Ovary (tissue), 9 donors: Measurements from ENCODE around the gene DDA1. TPM values are rescaled to one million over a fixed set of nuclear protein-coding genes. Genes with fewer than 3 reads are reported as not detected.
A peak's percentile ranks its signal among the peaks of the same experiment; 100 is the strongest.

Experiments
- DNase-seq, 5 donors: peaks; one replicate each; pipeline ENCODE4 v3.0.0-alpha.2; 2019 to 2020
- H3K27ac ChIP-seq, 2 donors: fragments of 200-600 bp; one replicate each; pipeline versions ENCODE4 v1.5.1 to v1.8.0; 2019 to 2022
- H3K27me3 ChIP-seq: fragments of 200-600 bp; one replicate; pipeline ENCODE4 v1.8.0; 2022
- H3K36me3 ChIP-seq: fragments of 200-600 bp; sonication (generic); one replicate; pipeline ENCODE4 v1.5.1; 2019
- H3K4me1 ChIP-seq: one replicate; pipeline ENCODE4 v1.8.1; 2013; ENCODE audit warnings: mild to moderate bottlenecking, moderate library complexity; ENCODE audit not compliant: insufficient read depth
- H3K4me3 ChIP-seq: fragments of 200-600 bp; sonication (generic); one replicate; pipeline ENCODE4 v1.5.1; 2017
- H3K9me3 ChIP-seq, 2 donors: fragments of 200-600 bp in 1 of 2; sonication (generic) in 1 of 2; one replicate each; pipeline versions ENCODE4 v1.5.1 to v1.8.1; 2013 to 2019; ENCODE audit warnings: mild to moderate bottlenecking in 1 of 2, moderate library complexity in 1 of 2
- EP300 ChIP-seq: sonication (generic); formaldehyde crosslinking; IDR thresholded peaks from one replicate; pipeline ENCODE4 v1.6.1; 2017; ENCODE audit warnings: antibody characterized with exemption
- POLR2A ChIP-seq: fragments of 450-650 bp; IDR thresholded peaks from one replicate; pipeline ENCODE4 v1.6.1; 2017; ENCODE audit warnings: antibody characterized with exemption, mild to moderate bottlenecking, moderate library complexity
- WGBS, 3 donors: extraction: QIAGEN DNeasy Blood & Tissue Kit in 1 of 3; methylation state at CpG; one replicate each; pipeline versions ENCODE4 v1.1.5 to v1.1.7; 2013 to 2017; 5-methylcytosine and 5-hydroxymethylcytosine counted together
- intact Hi-C, 4 donors: fragments of 100-400 bp; cut with DNase I; formaldehyde crosslinking; loops; one replicate each; pipeline versions ENCODE4 v1.11.0 to v1.15.1; 2022 to 2023
- polyA plus RNA-seq, 2 donors: library from polyadenylated mRNA; stranded (reverse); fragments of 200-250 nt in 1 of 2; fragments of 350-450 nt in 1 of 2; fragmentation: Illumina TruSeq in 1 of 2; extraction: RNeasy Lipid Tissue Mini Kit (QIAGEN cat#74804) in 1 of 2; gene quantifications; one replicate each; pipeline ENCODE4 v1.2.3, GENCODE V29; 2013 to 2014
- total RNA-seq, 7 donors: library from RNA; depleted of rRNA in 2 of 7; stranded (reverse); fragments of >200 nt in 2 of 7; fragmentation: NEBNext Ultra II Directional in 3 of 7; extraction: Animal tissue kit (Norgen Biotek cat#: 25700) in 3 of 7; gene quantifications; one replicate each; pipeline versions ENCODE4 v1.1.0 to v1.2.4, GENCODE V29; 2016 to 2023
- TF ChIP-seq, protein P1 (sequence below), 3 donors: fragments of 450-650 bp in 2 of 3; fragments of 200-600 bp in 1 of 3; IDR thresholded peaks; one replicate each; pipeline versions ENCODE4 v1.5.1 to v1.8.0; 2016 to 2022; ENCODE audit warnings: antibody characterized with exemption in 3 of 3, mild to moderate bottlenecking in 1 of 3
- donor health status: DM: no; HTN: no; CAD: no; lungs with moderate emphysema.
- donor health status: DM: no; HTN: no; CAD: no.
- donor health status: Bipolar disorder and iron deficiency.
- donor health status: DM: yes; HTN: yes; CAD: no.
- donor health status: DM: no; HTN: no; CAD: no.
- donor health status: DM: yes; HTN: yes; CAD: no.

The DDA1 gene
- total and polyA plus RNA-seq, 9 donors, result 6.3 to 32.6 (median 20.2) TPM

DNA sequence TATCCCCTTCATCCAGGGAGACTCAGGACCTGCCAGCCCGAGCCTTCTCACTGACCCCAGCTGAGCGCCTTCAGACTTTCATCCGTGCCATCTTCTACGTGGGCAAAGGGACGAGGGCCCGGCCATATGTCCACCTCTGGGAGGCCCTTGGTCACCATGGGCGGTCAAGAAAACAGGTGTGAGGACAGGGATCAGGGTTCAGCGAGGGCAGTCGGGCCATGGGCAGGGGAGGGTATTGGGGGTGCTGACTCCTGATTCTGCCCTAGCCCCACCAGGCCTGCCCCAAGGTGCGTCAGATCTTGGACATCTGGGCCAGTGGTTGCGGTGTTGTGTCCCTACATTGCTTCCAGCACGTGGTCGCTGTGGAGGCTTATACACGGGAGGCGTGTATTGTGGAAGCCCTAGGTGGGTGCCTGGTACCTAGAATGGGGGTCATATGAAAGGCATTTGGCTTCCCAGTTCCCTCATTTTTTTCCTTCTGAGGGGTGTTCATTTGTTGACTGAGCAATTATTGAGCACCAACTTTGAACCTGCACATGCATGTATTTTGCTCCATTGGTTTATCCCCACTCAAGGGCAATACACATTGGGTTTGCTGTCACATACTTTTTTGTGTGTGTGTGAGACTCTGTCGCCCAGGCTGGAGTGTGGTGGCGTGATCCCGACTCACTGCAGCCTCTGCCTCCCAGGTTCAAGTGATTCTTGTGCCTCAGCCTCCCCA, 23.8 kb upstream of the DDA1 start:
- intact Hi-C loops, result loop anchor here in 3 of 4 donors (10.0 kb wide), 3 partner anchors 81 to 511 kb away; partner anchors contain the start of genes HAUS8 (in 2 of the 3) and MYO9B (in 2 of the 3)
- TF ChIP-seq POLR2A, result no peak
- TF ChIP-seq, protein P1, sequence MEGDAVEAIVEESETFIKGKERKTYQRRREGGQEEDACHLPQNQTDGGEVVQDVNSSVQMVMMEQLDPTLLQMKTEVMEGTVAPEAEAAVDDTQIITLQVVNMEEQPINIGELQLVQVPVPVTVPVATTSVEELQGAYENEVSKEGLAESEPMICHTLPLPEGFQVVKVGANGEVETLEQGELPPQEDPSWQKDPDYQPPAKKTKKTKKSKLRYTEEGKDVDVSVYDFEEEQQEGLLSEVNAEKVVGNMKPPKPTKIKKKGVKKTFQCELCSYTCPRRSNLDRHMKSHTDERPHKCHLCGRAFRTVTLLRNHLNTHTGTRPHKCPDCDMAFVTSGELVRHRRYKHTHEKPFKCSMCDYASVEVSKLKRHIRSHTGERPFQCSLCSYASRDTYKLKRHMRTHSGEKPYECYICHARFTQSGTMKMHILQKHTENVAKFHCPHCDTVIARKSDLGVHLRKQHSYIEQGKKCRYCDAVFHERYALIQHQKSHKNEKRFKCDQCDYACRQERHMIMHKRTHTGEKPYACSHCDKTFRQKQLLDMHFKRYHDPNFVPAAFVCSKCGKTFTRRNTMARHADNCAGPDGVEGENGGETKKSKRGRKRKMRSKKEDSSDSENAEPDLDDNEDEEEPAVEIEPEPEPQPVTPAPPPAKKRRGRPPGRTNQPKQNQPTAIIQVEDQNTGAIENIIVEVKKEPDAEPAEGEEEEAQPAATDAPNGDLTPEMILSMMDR (IDR thresholded peaks at IDR 0.05), result no peak
- no peak for TF ChIP-seq EP300
- Histone ChIP-seq H3K9me3 (no peaks in the 10 kb centered on the region), H3K27ac (no peak overlapping the region), H3K27me3 (no peaks in the 10 kb centered on the region), H3K36me3 (no peaks in the 10 kb centered on the region), H3K4me1 (peaks cover 6% of the 10 kb centered on the region), H3K4me3 (no peak overlapping the region)
- WGBS, 3 donors, result 90 to 92% (median 91%) methylated on average over 18 of the region's 18 CpGs
- DNase-seq, result no peak

DNA sequence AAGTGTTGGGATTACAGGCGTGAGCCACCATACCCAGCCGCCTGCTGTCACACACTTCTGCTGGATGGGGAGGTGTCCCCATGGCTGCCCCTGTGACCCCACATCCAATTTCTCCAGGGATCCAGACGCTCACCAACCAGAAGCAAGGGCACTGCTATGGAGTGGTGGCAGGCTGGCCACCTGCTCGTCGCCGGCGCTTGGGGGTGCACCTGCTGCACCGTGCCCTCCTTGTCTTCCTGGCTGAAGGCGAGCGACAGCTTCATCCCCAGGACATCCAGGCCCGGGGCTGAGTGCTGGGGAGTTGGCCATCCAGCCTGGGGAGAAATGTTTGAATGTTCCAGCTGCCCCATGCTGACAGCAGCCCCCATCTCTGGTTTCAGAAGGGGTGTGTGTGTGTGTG, 23.1 kb upstream of the DDA1 start:
- Histone ChIP-seq H3K27ac (no peak overlapping the region), H3K27me3 (no peaks in the 10 kb centered on the region), H3K4me1 (peaks cover 6% of the 10 kb centered on the region), H3K36me3 (no peaks in the 10 kb centered on the region), H3K4me3 (no peak overlapping the region), H3K9me3 (no peaks in the 10 kb centered on the region)
- intact Hi-C loops, result loop anchor here in 3 of 4 donors (10.0 kb wide), 3 partner anchors 81 to 511 kb away; partner anchors contain the start of genes HAUS8 (in 2 of the 3) and MYO9B (in 2 of the 3)
- WGBS, 3 donors, result 91 to 93% (median 91%) methylated on average over 11 of the region's 11 CpGs
- DNase-seq, result no peak
- TF ChIP-seq, protein P1 (IDR thresholded peaks at IDR 0.05), result no peak
- TF ChIP-seq EP300, result no peak
- TF ChIP-seq POLR2A, result no peak

DNA sequence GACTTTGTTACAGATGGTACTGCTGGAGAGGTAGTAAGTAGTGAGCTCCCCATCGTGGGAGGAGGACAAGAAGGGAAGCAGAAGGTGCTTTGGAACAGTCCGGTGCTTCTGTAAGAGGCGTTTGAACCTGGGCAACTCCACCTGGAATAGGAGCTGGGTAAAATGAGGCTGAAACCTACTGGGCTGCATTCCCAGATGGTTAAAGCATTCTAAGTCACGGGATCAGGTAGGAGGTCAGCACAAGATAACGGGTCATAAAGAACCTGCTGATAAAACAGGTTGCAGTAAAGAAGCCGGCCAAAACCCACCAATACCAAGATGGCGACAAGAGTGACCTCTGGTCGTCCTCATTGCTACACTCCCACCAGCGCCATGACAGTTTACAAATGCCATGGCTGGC, 22.6 kb upstream of the DDA1 start:
- intact Hi-C loops, result loop anchor here in 3 of 4 donors (10.0 kb wide), 3 partner anchors 82 to 512 kb away; partner anchors contain the start of genes HAUS8 (in 2 of the 3) and MYO9B (in 2 of the 3)
- peaks cover 4% of the 10 kb centered on the region for H3K4me1 ChIP-seq
- no peaks in the 10 kb centered on the region for H3K9me3 ChIP-seq
- H3K4me3 ChIP-seq, result no peak overlapping the region
- no peaks in the 10 kb centered on the region for H3K36me3 ChIP-seq
- no peak for DNase-seq
- no peaks in the 10 kb centered on the region for H3K27me3 ChIP-seq
- no peak overlapping the region for H3K27ac ChIP-seq
- TF ChIP-seq EP300, result no peak
- TF ChIP-seq, protein P1 (IDR thresholded peaks at IDR 0.05), result no peak
- no peak for TF ChIP-seq POLR2A
- 80 to 89% (median 83%) methylated on average over 9 of the region's 9 CpGs for WGBS, 3 donors

- H3K27ac ChIP-seq, result no peak overlapping the region
- peaks cover 2% of the 10 kb centered on the region for H3K4me1 ChIP-seq
- TF ChIP-seq EP300 (no peak), POLR2A (no peak)
- TF ChIP-seq, protein P1 (IDR thresholded peaks at IDR 0.05), result no peak
- H3K36me3 ChIP-seq, result no peaks in the 10 kb centered on the region
- peak; percentile 60 to 75 (median 68) for DNase-seq
- no peaks in the 10 kb centered on the region for H3K9me3 ChIP-seq
- intact Hi-C loops, result loop anchor here in 3 of 4 donors (10.0 kb wide), 3 partner anchors 85 to 515 kb away; partner anchors contain the start of genes HAUS8 (in 2 of the 3) and MYO9B (in 2 of the 3)
- no peaks in the 10 kb centered on the region for H3K27me3 ChIP-seq
- no peak overlapping the region for H3K4me3 ChIP-seq
- WGBS, 3 donors, result 10 to 16% (median 12%) methylated on average over 22 of the region's 22 CpGs
Observed at GRCh38 chr19:17289489-17289888, 19.9 kb upstream of the DDA1 start.
